MM.1S (cell line): ENCODE results near the gene GSKIP.

Experiments used
- DNase-seq: peaks from one replicate; pipeline ENCODE4 v3.0.0-alpha.2; 2015
- H2AFZ ChIP-seq: fragments of 300-600 bp; sonication (generic); 2 replicates; pipeline ENCODE4 v1.6.0; 2016; ENCODE audit warnings: antibody characterized with exemption, low read length
- H3F3A ChIP-seq: fragments of 300-600 bp; sonication (generic); 2 replicates; pipeline ENCODE4 v1.6.1; 2016; ENCODE audit warnings: mild to moderate bottlenecking, antibody characterized with exemption, low read length, moderate library complexity, mixed read lengths; ENCODE audit not compliant: insufficient read depth
- H3K27ac ChIP-seq: fragments of 300-600 bp; sonication (generic); 2 replicates; pipeline ENCODE4 v1.5.1; 2016; ENCODE audit warnings: mild to moderate bottlenecking, low read length
- H3K27me3 ChIP-seq: fragments of 300-600 bp; sonication (generic); replicated peaks from 2 replicates; pipeline ENCODE4 v1.6.0; 2016; ENCODE audit warnings: low read length; ENCODE audit not compliant: insufficient read depth
- H3K36me3 ChIP-seq: fragments of 300-600 bp; sonication (generic); replicated peaks from 2 replicates; pipeline ENCODE4 v1.6.1; 2016; ENCODE audit warnings: mild to moderate bottlenecking, low read length, mixed read lengths; ENCODE audit not compliant: insufficient read depth
- H3K4me1 ChIP-seq: fragments of 300-600 bp; sonication (generic); 2 replicates; pipeline ENCODE4 v1.6.1; 2016; ENCODE audit warnings: low read length, mixed read lengths
- H3K4me2 ChIP-seq: fragments of 300-600 bp; sonication (generic); 2 replicates; pipeline ENCODE4 v1.6.0; 2016; ENCODE audit warnings: low read depth, low read length
- H3K4me3 ChIP-seq: fragments of 300-600 bp; sonication (generic); 2 replicates; pipeline ENCODE4 v1.5.1; 2016; ENCODE audit warnings: low read length, mixed read lengths
- H3K79me2 ChIP-seq: fragments of 300-600 bp; sonication (generic); 2 replicates; pipeline ENCODE4 v1.6.1; 2016; ENCODE audit warnings: mixed run types, low read length, mixed read lengths
- H3K9ac ChIP-seq: fragments of 300-600 bp; sonication (generic); 2 replicates; pipeline ENCODE4 v1.6.1; 2016; ENCODE audit warnings: low read length, mixed read lengths
- H3K9me2 ChIP-seq: fragments of 300-600 bp; sonication (generic); replicated peaks from 2 replicates; pipeline ENCODE4 v1.6.1; 2016; ENCODE audit warnings: mild to moderate bottlenecking, low read length, mixed read lengths; ENCODE audit not compliant: insufficient read depth
- H3K9me3 ChIP-seq: fragments of 300-600 bp; sonication (generic); replicated peaks from 2 replicates; pipeline ENCODE4 v1.6.1; 2016; ENCODE audit warnings: mild to moderate bottlenecking, low read length, mixed read lengths; ENCODE audit not compliant: insufficient read depth
- H4K20me1 ChIP-seq: fragments of 300-600 bp; sonication (generic); 2 replicates; pipeline ENCODE4 v1.6.1; 2016; ENCODE audit warnings: mild to moderate bottlenecking, low read length, moderate library complexity, mixed read lengths; ENCODE audit not compliant: insufficient read depth
- CTCF ChIP-seq: fragments of 300-600 bp; sonication (generic); IDR thresholded peaks from 2 replicates; pipeline ENCODE4 v1.5.1; 2016; ENCODE audit warnings: antibody characterized with exemption, low read length, mixed read lengths
- EZH2 ChIP-seq: fragments of 300-600 bp; sonication (generic); optimal IDR thresholded peaks from 2 replicates; pipeline ENCODE3; 2017; ENCODE audit warnings: low read depth, mild to moderate bottlenecking, antibody characterized with exemption, low read length, mixed read lengths
- EZH2phosphoT487 ChIP-seq: fragments of 300-600 bp; sonication (generic); IDR thresholded peaks from 2 replicates; pipeline ENCODE4 v1.6.1; 2018; ENCODE audit warnings: antibody characterized with exemption, low read length

GSKIP gene

DNA sequence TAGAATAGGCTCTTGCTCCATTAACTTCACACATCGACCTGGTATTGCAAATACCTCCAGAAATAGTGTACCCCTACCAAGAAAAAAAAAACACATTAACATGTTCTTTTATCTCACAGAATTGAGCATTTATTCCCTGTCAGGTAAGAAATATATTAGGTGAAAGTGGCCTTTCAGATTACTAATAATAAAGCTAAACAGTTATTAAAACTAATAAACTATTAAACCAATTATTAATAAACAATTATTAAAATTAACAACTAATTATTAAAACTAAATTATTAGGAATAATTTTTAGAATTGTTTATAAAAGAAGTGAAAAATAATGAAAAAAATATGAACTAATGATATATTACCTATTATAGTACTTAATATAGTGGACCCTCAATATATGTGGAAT lies 21.4 kb downstream of the GSKIP start:
- DNase-seq, result no peak
- H3F3A ChIP-seq, result peaks cover 3% of the 10 kb centered on the region; the same call in 1 of the 2 replicates
- no peaks in the 10 kb centered on the region for H3K9me2 ChIP-seq
- no peaks in the 10 kb centered on the region for H3K79me2 ChIP-seq
- H3K9me3 ChIP-seq, result no peaks in the 10 kb centered on the region
- H3K27me3 ChIP-seq, result no peaks in the 10 kb centered on the region
- TF ChIP-seq CTCF, result no peak
- no peak for TF ChIP-seq EZH2phosphoT487
- no peak for TF ChIP-seq EZH2
- no peaks in the 10 kb centered on the region for H3K36me3 ChIP-seq
- no peak overlapping the region for H3K4me3 ChIP-seq
- no peak overlapping the region for H2AFZ ChIP-seq
- H3K4me1 ChIP-seq, result no peaks in the 10 kb centered on the region; the same call in 1 of the 2 replicates
- H4K20me1 ChIP-seq, result no peaks in the 10 kb centered on the region
- no peak overlapping the region for H3K9ac ChIP-seq
- H3K4me2 ChIP-seq, result no peak overlapping the region
- H3K27ac ChIP-seq, result no peak overlapping the region

- no peak for DNase-seq
- Histone ChIP-seq H3K36me3 (no peaks in the 10 kb centered on the region), H2AFZ (no peak overlapping the region), H3F3A (peaks cover 3% of the 10 kb centered on the region; the same call in 1 of the 2 replicates), H3K9me2 (no peaks in the 10 kb centered on the region), H3K9ac (no peak overlapping the region), H3K27ac (no peak overlapping the region), H3K27me3 (no peaks in the 10 kb centered on the region), H3K4me2 (no peak overlapping the region), H3K79me2 (no peaks in the 10 kb centered on the region), H3K9me3 (no peaks in the 10 kb centered on the region), H3K4me1 (no peaks in the 10 kb centered on the region; the same call in 1 of the 2 replicates), H4K20me1 (no peaks in the 10 kb centered on the region), H3K4me3 (no peak overlapping the region)
- TF ChIP-seq EZH2 (no peak), CTCF (no peak), EZH2phosphoT487 (no peak)
Measured at GRCh38 chr14:96385385-96385784, 22.1 kb downstream of the GSKIP start.

DNA sequence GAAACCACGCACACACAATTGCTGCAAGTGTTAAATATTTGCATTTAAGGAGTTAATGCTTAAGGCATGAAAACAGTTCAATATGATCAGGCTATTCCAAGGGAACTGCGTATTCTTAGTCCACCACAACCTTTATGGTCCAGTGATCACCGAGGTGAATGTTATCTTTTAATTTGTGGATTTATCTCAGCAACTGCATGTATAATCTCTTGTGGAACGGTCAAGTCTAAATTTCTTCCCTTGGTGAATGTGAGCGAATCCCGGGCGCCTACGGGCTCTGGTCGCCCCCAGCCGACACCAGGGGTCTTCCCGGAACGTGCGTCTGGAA lies 27.6 kb downstream of the GSKIP start:
- no peak for DNase-seq
- H3K27ac ChIP-seq, result no peak overlapping the region
- no peaks in the 10 kb centered on the region for H3K27me3 ChIP-seq
- H3K9me3 ChIP-seq, result no peaks in the 10 kb centered on the region
- peak overlapping the region; percentile 75 for H3K4me3 ChIP-seq
- no peak for TF ChIP-seq EZH2phosphoT487
- no peak for TF ChIP-seq EZH2
- no peak for TF ChIP-seq CTCF
- no peaks in the 10 kb centered on the region for H3F3A ChIP-seq
- no peaks in the 10 kb centered on the region for H3K79me2 ChIP-seq
- no peaks in the 10 kb centered on the region for H3K4me1 ChIP-seq
- peak overlapping the region; percentile 82 for H2AFZ ChIP-seq
- no peaks in the 10 kb centered on the region for H4K20me1 ChIP-seq
- H3K4me2 ChIP-seq, result peak overlapping the region; percentile 84
- H3K9ac ChIP-seq, result peak overlapping the region; percentile 64; the same call in 1 of the 2 replicates
- H3K36me3 ChIP-seq, result no peaks in the 10 kb centered on the region
- H3K9me2 ChIP-seq, result no peaks in the 10 kb centered on the region
